Thyroid gland (tissue), 4 donors: ENCODE measurements around the gene UBR4. TPM values are rescaled to one million over a fixed set of nuclear protein-coding genes. Genes with fewer than 3 reads are reported as not detected.
A peak's percentile ranks its signal among the peaks of the same experiment; 100 is the strongest.

ENCODE experiments used
- DNase-seq, 2 donors: peaks; one replicate each; pipeline ENCODE4 v3.0.0-alpha.2; 2019
- H3K27ac ChIP-seq, 3 donors: fragments of 200-600 bp; sonication (generic); 1 replicate in 2 of 3; 2 replicates in 1 of 3; pipeline ENCODE4 v1.5.1; 2016 to 2019; ENCODE audit warnings: mild to moderate bottlenecking in 1 of 3, moderate library complexity in 1 of 3
- H3K27me3 ChIP-seq: fragments of 200-600 bp; sonication (generic); one replicate; pipeline ENCODE4 v1.5.1; 2019
- H3K36me3 ChIP-seq, 2 donors: fragments of 200-600 bp; sonication (generic); one replicate each; pipeline ENCODE4 v1.5.1; 2016 to 2019
- H3K4me1 ChIP-seq, 2 donors: fragments of 200-600 bp; sonication (generic); one replicate each; pipeline ENCODE4 v1.5.1; 2017 to 2019
- H3K4me3 ChIP-seq, 3 donors: fragments of 200-600 bp; sonication (generic); replicated peaks in 1 of 3; 1 replicate in 2 of 3; 2 replicates in 1 of 3; pipeline ENCODE4 v1.5.1; 2016; ENCODE audit warnings: mild to moderate bottlenecking in 1 of 3
- H3K9me3 ChIP-seq: fragments of 200-600 bp; sonication (generic); one replicate; pipeline ENCODE4 v1.5.1; 2017
- POLR2A ChIP-seq, 2 donors: fragments of 450-650 bp; IDR thresholded peaks; one replicate each; pipeline ENCODE4 v1.6.1; 2017; ENCODE audit warnings: antibody characterized with exemption in 2 of 2, mild to moderate bottlenecking in 2 of 2, moderate library complexity in 1 of 2
- WGBS, 2 donors: methylation state at CpG; one replicate each; pipeline ENCODE4 v1.1.5; 2017; 5-methylcytosine and 5-hydroxymethylcytosine counted together
- intact Hi-C: fragments of 100-400 bp; cut with DNase I; formaldehyde crosslinking; loops from one replicate; pipeline ENCODE4 v1.15.1; 2023
- total RNA-seq, 4 donors: library from RNA; depleted of rRNA; stranded (reverse); fragments of >200 nt; gene quantifications; one replicate each; pipeline ENCODE4 v1.2.3, GENCODE V29; 2016
- TF ChIP-seq, protein P1 (sequence below), 6 experiments: fragments of 200-600 bp in 3 of 6; fragments of 450-650 bp in 3 of 6; sonication (generic) in 3 of 6; IDR thresholded peaks; one replicate each; pipeline ENCODE4 v1.5.1; 2016 to 2019; ENCODE audit warnings: antibody characterized with exemption in 6 of 6, mild to moderate bottlenecking in 2 of 6, inconsistent platforms in 1 of 6, moderate library complexity in 1 of 6

Gene UBR4
- total RNA-seq, 4 donors from 2014 or later, result 110 to 221 (median 160) TPM

DNA sequence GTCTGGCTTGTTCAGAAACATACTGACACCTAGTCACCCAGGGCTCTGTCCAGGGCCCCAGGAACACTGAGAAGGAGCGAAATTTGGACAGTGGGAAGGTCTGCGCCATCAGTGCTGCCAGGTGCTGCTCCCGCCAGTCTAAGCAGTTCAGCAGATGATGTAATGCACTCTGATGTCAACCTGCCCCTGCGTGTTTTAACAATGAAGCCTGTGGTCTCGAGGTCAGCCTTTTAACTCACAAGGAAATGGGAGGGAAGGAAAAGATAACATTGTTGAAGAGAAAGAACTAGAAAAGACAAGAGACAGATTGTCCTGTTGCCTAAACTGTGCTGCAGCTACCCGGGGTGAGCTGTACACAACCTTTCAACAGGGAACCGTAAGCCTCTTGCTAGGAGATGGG is 127.0 kb downstream of the UBR4 start:
- no peak for TF ChIP-seq POLR2A (IDR thresholded peaks at IDR 0.05)
- TF ChIP-seq, protein P1, sequence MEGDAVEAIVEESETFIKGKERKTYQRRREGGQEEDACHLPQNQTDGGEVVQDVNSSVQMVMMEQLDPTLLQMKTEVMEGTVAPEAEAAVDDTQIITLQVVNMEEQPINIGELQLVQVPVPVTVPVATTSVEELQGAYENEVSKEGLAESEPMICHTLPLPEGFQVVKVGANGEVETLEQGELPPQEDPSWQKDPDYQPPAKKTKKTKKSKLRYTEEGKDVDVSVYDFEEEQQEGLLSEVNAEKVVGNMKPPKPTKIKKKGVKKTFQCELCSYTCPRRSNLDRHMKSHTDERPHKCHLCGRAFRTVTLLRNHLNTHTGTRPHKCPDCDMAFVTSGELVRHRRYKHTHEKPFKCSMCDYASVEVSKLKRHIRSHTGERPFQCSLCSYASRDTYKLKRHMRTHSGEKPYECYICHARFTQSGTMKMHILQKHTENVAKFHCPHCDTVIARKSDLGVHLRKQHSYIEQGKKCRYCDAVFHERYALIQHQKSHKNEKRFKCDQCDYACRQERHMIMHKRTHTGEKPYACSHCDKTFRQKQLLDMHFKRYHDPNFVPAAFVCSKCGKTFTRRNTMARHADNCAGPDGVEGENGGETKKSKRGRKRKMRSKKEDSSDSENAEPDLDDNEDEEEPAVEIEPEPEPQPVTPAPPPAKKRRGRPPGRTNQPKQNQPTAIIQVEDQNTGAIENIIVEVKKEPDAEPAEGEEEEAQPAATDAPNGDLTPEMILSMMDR (IDR thresholded peaks at IDR 0.05), result no peak
- peaks cover 55 to 60% of the 10 kb centered on the region in 2 donors for H3K36me3 ChIP-seq
- H3K27me3 ChIP-seq, result no peaks in the 10 kb centered on the region
- 83 to 93% methylated on average over 7 of the region's 7 CpGs for WGBS, 2 donors
- no peak overlapping the region for H3K4me3 ChIP-seq
- H3K9me3 ChIP-seq, result no peaks in the 10 kb centered on the region
- H3K4me1 ChIP-seq, result peaks cover 32 to 53% of the 10 kb centered on the region in 2 donors
- no peak overlapping the region for H3K27ac ChIP-seq
- intact Hi-C loops, result loop anchor here (10.0 kb wide), 1 partner anchor 108 kb away; no protein-coding TSS in a partner anchor
- DNase-seq, result no peak

DNA sequence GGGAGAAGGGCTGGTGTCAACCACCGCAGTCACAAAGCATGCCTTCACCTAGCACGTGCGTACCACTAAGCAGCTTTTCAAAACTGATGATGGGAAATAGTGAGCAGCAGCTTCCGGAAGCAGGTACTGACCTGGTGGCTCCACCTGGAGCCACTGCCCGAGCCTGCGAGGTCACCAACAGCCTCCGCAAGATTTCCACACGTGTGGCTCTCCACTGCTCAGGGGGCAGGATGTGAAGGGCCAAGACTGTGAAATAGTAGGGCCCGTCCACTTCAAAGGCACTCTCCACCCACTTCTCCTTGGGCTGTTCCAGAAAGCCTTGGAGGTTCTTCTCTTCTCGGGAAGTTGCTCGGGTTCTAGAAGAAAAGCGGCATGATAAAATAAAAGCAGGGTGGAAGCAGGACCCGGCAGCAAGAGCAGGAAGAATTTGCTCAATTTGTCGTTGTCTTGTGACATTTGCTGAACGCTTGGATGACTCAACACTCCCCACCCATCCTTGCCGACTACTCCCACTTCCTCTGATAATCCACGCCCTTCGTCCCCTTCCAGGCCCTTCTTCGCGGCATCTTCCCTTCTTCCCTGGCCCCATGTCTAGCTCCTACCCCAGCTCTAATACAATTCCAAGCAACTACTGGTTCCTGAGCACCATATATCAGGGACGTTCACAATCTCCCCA is 128.7 kb downstream of the UBR4 start:
- H3K4me1 ChIP-seq, result peaks cover 23 to 36% of the 10 kb centered on the region in 2 donors
- no peak for DNase-seq
- no peaks in the 10 kb centered on the region for H3K27me3 ChIP-seq
- TF ChIP-seq, protein P1 (IDR thresholded peaks at IDR 0.05), result no peak
- no peak for TF ChIP-seq POLR2A (IDR thresholded peaks at IDR 0.05)
- H3K36me3 ChIP-seq, result peaks cover 57 to 65% of the 10 kb centered on the region in 2 donors
- 81 to 82% methylated on average over 21 of the region's 21 CpGs for WGBS, 2 donors
- H3K4me3 ChIP-seq, result no peak overlapping the region
- intact Hi-C loops, result loop anchor here (10.0 kb wide), 1 partner anchor 107 kb away; no protein-coding TSS in a partner anchor
- H3K27ac ChIP-seq, result peak overlapping the region in 2 of 3 donors; percentile 27 to 54
- no peaks in the 10 kb centered on the region for H3K9me3 ChIP-seq

DNA sequence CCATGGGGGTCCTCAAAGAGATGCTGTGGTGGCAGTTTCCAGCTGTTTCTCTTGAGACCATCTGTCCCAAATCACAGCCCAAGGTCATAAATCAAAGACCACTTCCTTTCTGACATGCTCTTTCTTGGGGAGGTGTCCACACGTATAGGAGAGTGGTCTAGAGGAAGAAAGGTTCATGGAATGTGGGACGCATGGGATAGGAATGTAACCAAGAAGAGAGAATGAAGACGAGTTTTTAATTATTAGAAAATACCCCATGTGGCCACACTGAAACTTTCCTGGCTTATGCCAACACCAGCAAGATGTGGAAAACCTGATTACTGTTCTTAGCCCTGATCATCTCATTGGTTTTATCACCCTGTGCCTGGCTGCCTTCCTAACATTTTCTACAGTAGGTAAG is 129.3 kb downstream of the UBR4 start:
- H3K27ac ChIP-seq, result peak overlapping the region; percentile 27 to 54 (median 28)
- no peak for TF ChIP-seq POLR2A (IDR thresholded peaks at IDR 0.05)
- TF ChIP-seq, protein P1 (IDR thresholded peaks at IDR 0.05), result no peak
- DNase-seq, result no peak
- H3K27me3 ChIP-seq, result no peaks in the 10 kb centered on the region
- no peaks in the 10 kb centered on the region for H3K9me3 ChIP-seq
- no peak overlapping the region for H3K4me3 ChIP-seq
- peaks cover 62 to 67% of the 10 kb centered on the region in 2 donors for H3K36me3 ChIP-seq
- 94 to 97% methylated on average over 3 of the region's 3 CpGs for WGBS, 2 donors
- peaks cover 17 to 30% of the 10 kb centered on the region in 2 donors for H3K4me1 ChIP-seq
- intact Hi-C loops, result loop anchor here (10.0 kb wide), 1 partner anchor 106 kb away; no protein-coding TSS in a partner anchor

DNA sequence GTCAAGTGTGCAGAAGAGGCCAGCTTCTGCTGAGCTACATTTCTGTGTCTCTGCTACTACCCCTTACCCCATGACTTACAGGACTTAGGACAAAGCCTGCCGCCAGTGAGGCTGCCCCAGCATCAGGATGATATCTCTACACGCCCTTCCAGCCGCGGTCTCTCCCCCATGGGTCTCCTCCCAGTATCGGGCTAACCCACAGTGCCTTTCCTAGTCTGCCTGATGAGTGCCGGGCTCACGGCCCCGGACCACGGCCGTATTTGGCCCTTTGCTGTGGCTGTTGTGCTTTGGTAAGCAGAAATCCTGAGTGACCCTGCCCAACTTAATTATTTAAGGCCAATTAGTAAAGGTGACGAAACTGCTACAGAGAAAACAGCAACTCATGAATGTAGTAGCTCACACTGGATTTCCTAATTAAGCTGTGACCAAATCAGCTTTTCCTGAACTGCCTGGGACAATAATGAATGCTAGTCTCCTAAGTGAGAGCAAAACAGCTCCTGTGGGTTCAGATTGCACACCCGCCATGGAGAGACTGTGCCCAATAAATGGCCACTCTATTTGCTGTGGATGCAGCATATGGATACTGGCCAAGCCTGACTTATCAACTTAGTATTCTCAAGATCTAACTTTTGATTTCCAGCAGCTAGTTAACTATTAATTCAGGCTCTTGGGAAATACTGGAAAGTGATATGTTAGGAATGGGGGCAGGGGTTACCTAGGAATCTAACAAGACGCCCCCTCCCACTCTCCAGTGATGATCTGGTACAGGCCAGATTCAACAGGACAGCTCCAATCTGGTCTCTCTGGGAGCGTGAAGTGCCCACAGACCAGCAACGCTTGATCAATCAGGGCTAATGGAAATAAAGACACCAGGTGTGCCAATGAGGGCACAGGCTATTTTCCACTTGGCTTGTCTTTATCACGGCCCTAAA is 130.3 kb downstream of the UBR4 start:
- H3K27ac ChIP-seq, result peak overlapping the region in 2 of 3 donors; percentile 27 to 54
- intact Hi-C loops, result loop anchor here (10.0 kb wide), 1 partner anchor 105 kb away; no protein-coding TSS in a partner anchor
- DNase-seq, result peak in 1 of 2 donors; percentile 63
- no peaks in the 10 kb centered on the region for H3K27me3 ChIP-seq
- H3K36me3 ChIP-seq, result peaks cover 62 to 70% of the 10 kb centered on the region in 2 donors
- H3K4me1 ChIP-seq, result peaks cover 19 to 33% of the 10 kb centered on the region in 2 donors
- H3K9me3 ChIP-seq, result no peaks in the 10 kb centered on the region
- H3K4me3 ChIP-seq, result no peak overlapping the region
- 88% methylated on average over 16 of the region's 16 CpGs for WGBS, 2 donors
- TF ChIP-seq POLR2A (IDR thresholded peaks at IDR 0.05), result no peak
- TF ChIP-seq, protein P1 (IDR thresholded peaks at IDR 0.05), result no peak
